HG03439 (cell line): Measurements from ENCODE around the gene TMEM217.
"Not testable (repeated sequence)": the region's sequence is repeated elsewhere in the genome, so short reads cannot be mapped to it uniquely, and the experiment has no call there.

Experiments used
- ATAC-seq: cut with Tn5 transposase; IDR thresholded peaks from one replicate; pipeline ENCODE4 v1.9.1; 2021; ENCODE audit warnings: mild to moderate bottlenecking, moderate library complexity; ENCODE audit not compliant: unreplicated experiment

Gene TMEM217

GRCh38 chr6:37257634-37258404, at the start of gene TMEM217, which contains the start of gene TBC1D22B:
Gene TMEM217 (minus strand): TSS chr6:37258144. CDS start chr6:37219030, 39,114 bp downstream.
Gene TBC1D22B (plus strand): TSS chr6:37257772. CDS start chr6:37257918, 146 bp downstream.
- ATAC-seq: peak; percentile 95

GRCh38 chr6:37307484-37307883, 49.5 kb upstream of the TMEM217 start:
- not testable (repeated sequence) for ATAC-seq

GRCh38 chr6:37306624-37307222, 48.8 kb upstream of the TMEM217 start:
- no peak for ATAC-seq

GRCh38 chr6:37305841-37306425, 48.0 kb upstream of the TMEM217 start:
- ATAC-seq: no peak

- ATAC-seq: no peak
These were observed 46.8 kb upstream of the TMEM217 start for GRCh38 chr6:37304766-37305165.

GRCh38 chr6:37303891-37304503, 46.1 kb upstream of the TMEM217 start:
- no peak for ATAC-seq

- ATAC-seq: no peak
These were observed 45.2 kb upstream of the TMEM217 start for GRCh38 chr6:37303091-37303660.

GRCh38 chr6:37302086-37302686, 44.2 kb upstream of the TMEM217 start:
- no peak for ATAC-seq

- no peak for ATAC-seq
These were observed 42.0 kb upstream of the TMEM217 start for GRCh38 chr6:37299990-37300389.

GRCh38 chr6:37298958-37299357, 41.0 kb upstream of the TMEM217 start:
- no peak for ATAC-seq

- ATAC-seq: not testable (repeated sequence)
These were observed 39.7 kb upstream of the TMEM217 start for GRCh38 chr6:37297637-37298036.

- no peak for ATAC-seq
These were observed 35.5 kb upstream of the TMEM217 start for GRCh38 chr6:37293426-37293825.

GRCh38 chr6:37289931-37290330, 32.0 kb upstream of the TMEM217 start:
- no peak for ATAC-seq

- no peak for ATAC-seq
These were observed 30.3 kb upstream of the TMEM217 start for GRCh38 chr6:37288247-37288646.

GRCh38 chr6:37287519-37288157, 29.7 kb upstream of the TMEM217 start:
- no peak for ATAC-seq

- no peak for ATAC-seq
These were observed 27.9 kb upstream of the TMEM217 start for GRCh38 chr6:37285861-37286311.

GRCh38 chr6:37284781-37285180, 26.8 kb upstream of the TMEM217 start:
- ATAC-seq: no peak

- ATAC-seq: no peak
These were observed 25.8 kb upstream of the TMEM217 start for GRCh38 chr6:37283671-37284151.

GRCh38 chr6:37283268-37283667, 25.3 kb upstream of the TMEM217 start:
- no peak for ATAC-seq

GRCh38 chr6:37282371-37282770, 24.4 kb upstream of the TMEM217 start:
- ATAC-seq: no peak
